IPS-18c (cell line): Measurements from ENCODE around the gene ATXN7L1.

ENCODE experiments used
- H3K4me3 ChIP-seq: 2 replicates; pipeline ENCODE4 v1.7.0; 2013; ENCODE audit warnings: low read depth, mild to moderate bottlenecking, low read length, moderate library complexity; ENCODE audit not compliant: insufficient read depth
- H3K9me3 ChIP-seq: one replicate; pipeline ENCODE4 v1.6.1; 2013; ENCODE audit warnings: mild to moderate bottlenecking, low read length, moderate library complexity; ENCODE audit not compliant: control insufficient read depth, insufficient read depth

ATXN7L1 gene

GRCh38 chr7:105756367-105756766 lies 120.0 kb downstream of the ATXN7L1 start:
- Histone ChIP-seq H3K4me3 (no peak overlapping the region), H3K9me3 (no peaks in the 10 kb centered on the region)

GRCh38 chr7:105752671-105753275 lies 123.6 kb downstream of the ATXN7L1 start:
- Histone ChIP-seq H3K9me3 (no peaks in the 10 kb centered on the region), H3K4me3 (no peak overlapping the region)

GRCh38 chr7:105751054-105751453 lies 125.3 kb downstream of the ATXN7L1 start:
- no peaks in the 10 kb centered on the region for H3K9me3 ChIP-seq
- H3K4me3 ChIP-seq: no peak overlapping the region

- Histone ChIP-seq H3K9me3 (no peaks in the 10 kb centered on the region), H3K4me3 (no peak overlapping the region)
Measured at GRCh38 chr7:105748701-105749100, 127.7 kb downstream of the ATXN7L1 start.

GRCh38 chr7:105745681-105746330 lies 130.6 kb downstream of the ATXN7L1 start:
- Histone ChIP-seq H3K4me3 (no peak overlapping the region), H3K9me3 (no peaks in the 10 kb centered on the region)

GRCh38 chr7:105744258-105744657 lies 132.1 kb downstream of the ATXN7L1 start:
- Histone ChIP-seq H3K4me3 (no peak overlapping the region), H3K9me3 (no peaks in the 10 kb centered on the region)

- no peak overlapping the region for H3K4me3 ChIP-seq
Measured at GRCh38 chr7:105743351-105744090, 132.9 kb downstream of the ATXN7L1 start.

GRCh38 chr7:105742787-105743186 lies 133.6 kb downstream of the ATXN7L1 start:
- no peak overlapping the region for H3K4me3 ChIP-seq
- H3K9me3 ChIP-seq: no peaks in the 10 kb centered on the region

More at GRCh38 chr7:105743351-105744090, 132.9 kb downstream of the ATXN7L1 start:
- no peaks in the 10 kb centered on the region for H3K9me3 ChIP-seq

GRCh38 chr7:105741982-105742381 lies 134.4 kb downstream of the ATXN7L1 start:
- Histone ChIP-seq H3K4me3 (no peak overlapping the region), H3K9me3 (no peaks in the 10 kb centered on the region)

- Histone ChIP-seq H3K4me3 (no peak overlapping the region), H3K9me3 (no peaks in the 10 kb centered on the region)
Measured at GRCh38 chr7:105738133-105738532, 138.3 kb downstream of the ATXN7L1 start.

GRCh38 chr7:105734233-105734632 lies 142.2 kb downstream of the ATXN7L1 start:
- H3K4me3 ChIP-seq: no peak overlapping the region
- H3K9me3 ChIP-seq: no peaks in the 10 kb centered on the region

GRCh38 chr7:105731042-105731441 lies 145.4 kb downstream of the ATXN7L1 start:
- no peaks in the 10 kb centered on the region for H3K9me3 ChIP-seq
- H3K4me3 ChIP-seq: no peak overlapping the region

- Histone ChIP-seq H3K4me3 (no peak overlapping the region), H3K9me3 (no peaks in the 10 kb centered on the region)
Measured at GRCh38 chr7:105728028-105728427, 148.4 kb downstream of the ATXN7L1 start.

- Histone ChIP-seq H3K4me3 (no peak overlapping the region), H3K9me3 (no peaks in the 10 kb centered on the region)
Measured at GRCh38 chr7:105724688-105725087, 151.7 kb downstream of the ATXN7L1 start.

GRCh38 chr7:105723572-105723971 lies 152.8 kb downstream of the ATXN7L1 start:
- Histone ChIP-seq H3K9me3 (no peaks in the 10 kb centered on the region), H3K4me3 (no peak overlapping the region)

- Histone ChIP-seq H3K9me3 (no peaks in the 10 kb centered on the region), H3K4me3 (no peak overlapping the region)
Measured at GRCh38 chr7:105721571-105722104, 154.8 kb downstream of the ATXN7L1 start.

- no peaks in the 10 kb centered on the region for H3K9me3 ChIP-seq
- no peak overlapping the region for H3K4me3 ChIP-seq
Measured at GRCh38 chr7:105719919-105720318, 156.5 kb downstream of the ATXN7L1 start.

- H3K9me3 ChIP-seq: no peaks in the 10 kb centered on the region
- H3K4me3 ChIP-seq: no peak overlapping the region
Measured at GRCh38 chr7:105719395-105719794, 157.0 kb downstream of the ATXN7L1 start.
